Naive thymus-derived CD4-positive, alpha-beta T cell (primary cell): ENCODE data around the gene KL. TPM values are rescaled to one million over a fixed set of nuclear protein-coding genes. Genes with fewer than 3 reads are reported as not detected.

ENCODE experiments used
- ATAC-seq: fragments of 150-1000 bp; cut with Tn5 transposase; 2 replicates; pipeline ENCODE4 v1.10.0; 2021; ENCODE audit warnings: mild to moderate bottlenecking, moderate library complexity
- CTCF ChIA-PET: fragments of 350-600 bp; sonication (Branson Sonifier 250); formaldehyde crosslinking; loops from one replicate; lab custom pipeline; 2021; ENCODE audit warnings: antibody characterized with exemption; lab: Charles Lee
- POLR2A ChIA-PET: fragments of 350-600 bp; sonication (Branson Sonifier 250); formaldehyde crosslinking; loops from one replicate; lab custom pipeline; 2021; ENCODE audit warnings: antibody characterized with exemption, inconsistent platforms; lab: Charles Lee
- DNase-seq, 9 donors: peaks; one replicate each; pipeline versions ENCODE4 v3.0.0 to v3.0.0-alpha.2; 2020 to 2022; ENCODE audit warnings: mixed read lengths in 1 of 9
- H3K27ac ChIP-seq: one replicate; pipeline ENCODE4 v1.7.0; 2013; ENCODE audit warnings: mild to moderate bottlenecking, low read depth, low read length, moderate library complexity
- H3K27me3 ChIP-seq, 2 donors: one replicate each; pipeline ENCODE4 v1.7.0; 2013; ENCODE audit warnings: low read length in 2 of 2, mild to moderate bottlenecking in 2 of 2, moderate library complexity in 2 of 2; ENCODE audit not compliant: control insufficient read depth in 2 of 2, insufficient read depth in 2 of 2
- H3K36me3 ChIP-seq, 3 experiments: 1 replicate in 2 of 3; 2 replicates in 1 of 3; pipeline ENCODE4 v1.7.0; 2013; ENCODE audit warnings: low read length in 3 of 3, mild to moderate bottlenecking in 3 of 3, moderate library complexity in 1 of 3; ENCODE audit not compliant: insufficient read depth in 3 of 3, control insufficient read depth in 2 of 3
- H3K4me1 ChIP-seq, 2 donors: one replicate each; pipeline ENCODE4 v1.7.0; 2013; ENCODE audit warnings: low read length in 2 of 2, mild to moderate bottlenecking in 2 of 2, moderate library complexity in 1 of 2; ENCODE audit not compliant: control insufficient read depth in 2 of 2, insufficient read depth in 2 of 2
- H3K4me3 ChIP-seq: 2 replicates; pipeline ENCODE4 v1.7.0; 2013; ENCODE audit warnings: mild to moderate bottlenecking, low read length
- H3K9me3 ChIP-seq, 3 experiments: 1 replicate in 2 of 3; 2 replicates in 1 of 3; pipeline ENCODE4 v1.7.0; 2013; ENCODE audit warnings: low read length in 3 of 3; ENCODE audit not compliant: control insufficient read depth in 2 of 3
- H3K27ac Mint-ChIP-seq, 9 donors: one replicate each; pipeline ENCODE4 v1.8.0; 2020 to 2022; ENCODE audit warnings: mixed read lengths in 9 of 9, mild to moderate bottlenecking in 8 of 9, moderate library complexity in 5 of 9, inconsistent platforms in 2 of 9
- H3K27me3 Mint-ChIP-seq, 5 donors: one replicate each; pipeline ENCODE4 v1.8.0; 2021 to 2022; ENCODE audit warnings: mixed read lengths in 5 of 5, mild to moderate bottlenecking in 1 of 5
- H3K36me3 Mint-ChIP-seq, 5 donors: one replicate each; pipeline ENCODE4 v1.8.0; 2020 to 2022; ENCODE audit warnings: mixed read lengths in 5 of 5, mild to moderate bottlenecking in 3 of 5, inconsistent platforms in 1 of 5
- H3K4me1 Mint-ChIP-seq, 7 donors: one replicate each; pipeline ENCODE4 v1.8.0; 2020 to 2022; ENCODE audit warnings: mixed read lengths in 7 of 7, mild to moderate bottlenecking in 3 of 7, inconsistent platforms in 1 of 7
- H3K4me3 Mint-ChIP-seq, 10 donors: one replicate each; pipeline ENCODE4 v1.8.0; 2020 to 2022; ENCODE audit warnings: mild to moderate bottlenecking in 10 of 10, mixed read lengths in 10 of 10, moderate library complexity in 6 of 10, inconsistent platforms in 2 of 10
- H3K9me3 Mint-ChIP-seq, 11 donors: one replicate each; pipeline ENCODE4 v1.8.0; 2020 to 2022; ENCODE audit warnings: mixed read lengths in 11 of 11, mild to moderate bottlenecking in 4 of 11, inconsistent platforms in 1 of 11, moderate library complexity in 1 of 11
- intact Hi-C, 2 donors: fragments of 100-400 bp; cut with micrococcal nuclease; formaldehyde crosslinking; loops; one replicate each; pipeline ENCODE4 v1.15.1; 2023
- polyA plus RNA-seq, 2 donors: library from polyadenylated mRNA; unstranded; fragments of 300-500 nt; fragmentation: Illumina TruSeq; gene quantifications; one replicate each; pipeline ENCODE4 v1.2.3, GENCODE V29; 2021
- total RNA-seq, 6 experiments: library from RNA in 5 of 6; stranded (reverse) in 5 of 6; gene quantifications; 1 replicate in 5 of 6; 2 replicates in 1 of 6; pipeline ENCODE4 v1.2.3 and lab custom pipeline; 2021 to 2026

KL gene
- total and polyA plus RNA-seq, 7 experiments from 2014 or later, result 0.15 to 0.36 (median 0.22) TPM; not detected in 2

DNA sequence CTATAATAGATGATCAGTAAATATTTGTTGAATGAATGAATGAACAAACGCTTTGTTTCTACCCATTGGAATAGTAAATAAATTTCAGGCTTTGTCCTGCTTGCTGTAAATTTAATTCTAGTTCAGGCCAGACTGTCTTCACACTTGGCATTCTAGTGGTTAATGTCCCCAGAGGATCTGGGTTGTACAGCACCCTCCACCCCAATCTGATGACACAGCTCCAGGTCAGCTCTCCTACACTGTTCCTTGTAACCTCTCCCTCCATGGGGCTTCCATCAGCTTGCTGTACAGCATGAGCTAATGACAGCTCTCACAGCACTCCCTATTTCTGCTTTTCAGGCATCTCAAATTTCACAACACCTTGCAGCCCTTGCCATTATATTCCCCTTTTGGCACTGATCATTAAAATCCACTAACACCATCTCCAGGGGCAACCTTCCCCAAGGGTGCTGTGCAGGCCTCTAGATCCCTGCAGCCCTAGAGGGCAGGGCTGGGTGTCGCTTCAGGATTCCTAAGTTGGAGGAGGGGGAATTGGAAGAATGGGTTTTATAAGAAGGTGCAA is 12.7 kb upstream of the KL start:
- Mint-ChIP-seq H3K9me3 (peaks cover 7 to 18% (median 13%) of the 10 kb centered on the region in 11 donors), H3K27me3 (peaks cover 8 to 20% (median 11%) of the 10 kb centered on the region in 5 donors), H3K36me3 (peaks cover 0 to 8% (median 5%) of the 10 kb centered on the region in 5 donors), H3K4me1 (peaks cover 0 to 8% (median 0%) of the 10 kb centered on the region in 7 donors), H3K4me3 (no peak overlapping the region), H3K27ac (no peak overlapping the region)
- Histone ChIP-seq H3K4me3 (no peak overlapping the region), H3K4me1 (no peaks in the 10 kb centered on the region), H3K9me3 (peaks cover 0 to 8% (median 7%) of the 10 kb centered on the region in 3 experiments), H3K27ac (no peak overlapping the region), H3K27me3 (no peaks in the 10 kb centered on the region), H3K36me3 (no peaks in the 10 kb centered on the region)
- intact Hi-C loops, result no loop called here
- ATAC-seq, result no peak
- CTCF ChIA-PET, result no interaction called here
- no peak for DNase-seq
- POLR2A ChIA-PET, result no interaction called here

DNA sequence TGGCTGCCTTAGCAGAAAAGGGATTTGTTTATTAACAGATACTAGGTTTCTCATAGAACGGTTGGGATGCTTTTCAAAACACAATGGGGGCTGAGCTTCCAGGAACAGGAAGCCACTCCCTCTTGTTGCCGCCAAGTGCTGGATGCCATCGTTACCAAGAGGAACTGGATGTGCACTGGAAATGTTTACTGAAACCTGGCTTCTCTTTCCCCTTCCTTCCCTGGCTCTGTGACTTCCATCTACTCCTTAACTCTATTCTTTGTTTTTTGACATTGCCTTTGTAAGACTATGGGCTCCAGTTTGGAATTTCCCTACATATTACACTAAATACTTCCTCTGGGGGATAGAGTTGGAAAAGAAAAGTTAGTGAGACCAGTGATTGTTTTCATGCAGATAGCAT is 11.7 kb upstream of the KL start:
- peaks cover 0 to 8% (median 0%) of the 10 kb centered on the region in 7 donors for H3K4me1 Mint-ChIP-seq
- Histone ChIP-seq H3K4me3 (no peak overlapping the region), H3K27ac (no peak overlapping the region), H3K4me1 (no peaks in the 10 kb centered on the region), H3K36me3 (no peaks in the 10 kb centered on the region), H3K27me3 (no peaks in the 10 kb centered on the region), H3K9me3 (peaks cover 0 to 12% (median 7%) of the 10 kb centered on the region in 3 experiments)
- peaks cover 9 to 27% (median 21%) of the 10 kb centered on the region in 11 donors for H3K9me3 Mint-ChIP-seq
- intact Hi-C loops, result no loop called here
- CTCF ChIA-PET, result no interaction called here
- H3K36me3 Mint-ChIP-seq, result peaks cover 3 to 15% (median 9%) of the 10 kb centered on the region in 5 donors
- H3K4me3 Mint-ChIP-seq, result no peak overlapping the region
- H3K27me3 Mint-ChIP-seq, result peaks cover 14 to 27% (median 16%) of the 10 kb centered on the region in 5 donors
- no peak for DNase-seq
- POLR2A ChIA-PET, result no interaction called here
- ATAC-seq, result no peak
- H3K27ac Mint-ChIP-seq, result no peak overlapping the region

DNA sequence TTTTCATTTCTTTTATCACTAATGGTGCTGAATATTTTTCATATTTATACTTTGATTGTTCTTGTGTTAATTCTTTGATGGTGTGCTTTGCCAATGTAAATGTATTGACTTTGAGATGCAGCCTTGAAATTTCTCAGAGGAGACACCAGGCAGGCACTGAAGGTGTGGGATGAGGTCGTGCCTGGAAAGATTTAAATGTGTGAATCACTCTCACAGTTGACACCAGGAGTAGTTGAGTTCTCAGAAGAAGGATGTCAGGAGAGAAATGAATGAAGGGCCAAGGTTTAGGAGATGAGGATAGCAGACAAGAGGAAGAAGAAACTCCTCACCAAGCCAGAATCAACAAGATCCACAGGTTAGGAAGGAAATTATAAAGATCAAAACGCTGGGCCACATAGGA is 10.1 kb upstream of the KL start:
- no peak overlapping the region for H3K27ac Mint-ChIP-seq
- Histone ChIP-seq H3K4me3 (no peak overlapping the region), H3K36me3 (no peaks in the 10 kb centered on the region), H3K4me1 (no peaks in the 10 kb centered on the region), H3K9me3 (peaks cover 0 to 12% (median 7%) of the 10 kb centered on the region in 3 experiments), H3K27ac (no peak overlapping the region), H3K27me3 (no peaks in the 10 kb centered on the region)
- POLR2A ChIA-PET, result no interaction called here
- ATAC-seq (no peak), DNase-seq (no peak)
- H3K9me3 Mint-ChIP-seq, result peaks cover 9 to 36% (median 21%) of the 10 kb centered on the region in 11 donors
- peaks cover 3 to 20% (median 9%) of the 10 kb centered on the region in 5 donors for H3K36me3 Mint-ChIP-seq
- H3K4me1 Mint-ChIP-seq, result peaks cover 0 to 8% (median 0%) of the 10 kb centered on the region in 7 donors
- no peak overlapping the region for H3K4me3 Mint-ChIP-seq
- intact Hi-C loops, result no loop called here
- CTCF ChIA-PET, result no interaction called here
- peaks cover 21 to 34% (median 27%) of the 10 kb centered on the region in 5 donors for H3K27me3 Mint-ChIP-seq

DNA sequence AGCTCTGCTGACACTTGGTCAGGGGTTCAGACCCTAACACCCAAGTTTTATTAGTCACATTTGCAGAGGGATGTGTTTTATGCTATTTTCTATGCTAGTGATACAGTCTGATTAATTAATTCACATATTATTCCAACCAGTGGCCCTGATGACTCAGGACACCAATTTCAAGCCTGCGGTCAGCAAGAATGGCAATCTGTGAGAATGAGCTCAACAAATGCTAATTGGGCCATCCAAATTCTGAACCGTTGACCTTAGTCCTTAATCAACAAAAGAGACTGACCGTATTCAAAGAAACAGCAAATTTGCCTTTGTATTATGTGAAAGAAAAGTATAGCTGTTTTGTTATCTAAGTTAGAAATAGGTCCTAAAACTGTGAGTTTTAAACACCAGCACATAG is 9.6 kb upstream of the KL start:
- peaks cover 0 to 12% (median 7%) of the 10 kb centered on the region in 3 experiments for H3K9me3 ChIP-seq
- H3K27ac Mint-ChIP-seq, result no peak overlapping the region
- H3K4me1 ChIP-seq, result no peaks in the 10 kb centered on the region
- ChIA-PET CTCF (no interaction called here), POLR2A (no interaction called here)
- no peak overlapping the region for H3K4me3 ChIP-seq
- intact Hi-C loops, result no loop called here
- ATAC-seq (no peak), DNase-seq (no peak)
- H3K36me3 ChIP-seq, result no peaks in the 10 kb centered on the region
- H3K27me3 Mint-ChIP-seq, result peaks cover 25 to 38% (median 31%) of the 10 kb centered on the region in 5 donors
- H3K4me3 Mint-ChIP-seq, result no peak overlapping the region
- H3K4me1 Mint-ChIP-seq, result peaks cover 0 to 8% (median 0%) of the 10 kb centered on the region in 7 donors
- peaks cover 3 to 20% (median 9%) of the 10 kb centered on the region in 5 donors for H3K36me3 Mint-ChIP-seq
- H3K9me3 Mint-ChIP-seq, result peaks cover 9 to 36% (median 21%) of the 10 kb centered on the region in 11 donors
- no peaks in the 10 kb centered on the region for H3K27me3 ChIP-seq
- no peak overlapping the region for H3K27ac ChIP-seq

DNA sequence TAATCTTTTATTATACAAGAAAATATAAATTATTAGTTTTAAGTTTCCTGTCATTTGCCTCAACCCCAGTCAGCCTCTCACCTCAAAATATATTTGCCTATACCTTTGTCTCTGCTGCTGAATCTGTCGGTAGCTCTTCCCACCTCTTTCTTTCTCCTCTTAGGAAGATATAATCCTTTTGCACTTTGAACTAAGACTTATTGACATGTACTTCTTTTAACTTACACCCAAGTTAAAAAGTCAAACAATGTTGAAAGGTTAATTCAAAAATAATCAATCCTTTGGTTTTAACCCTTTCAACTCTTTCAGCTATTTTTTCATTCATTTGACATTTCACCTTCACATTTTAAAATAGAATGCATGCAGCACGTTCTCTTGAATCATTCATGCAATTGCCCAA is 9.0 kb upstream of the KL start:
- Histone ChIP-seq H3K4me1 (no peaks in the 10 kb centered on the region), H3K9me3 (peaks cover 0 to 12% (median 7%) of the 10 kb centered on the region in 3 experiments), H3K27ac (no peak overlapping the region), H3K27me3 (no peaks in the 10 kb centered on the region), H3K36me3 (no peaks in the 10 kb centered on the region), H3K4me3 (no peak overlapping the region)
- POLR2A ChIA-PET, result no interaction called here
- H3K27ac Mint-ChIP-seq, result no peak overlapping the region
- no peak for DNase-seq
- no peak overlapping the region for H3K4me3 Mint-ChIP-seq
- intact Hi-C loops, result no loop called here
- ATAC-seq, result no peak
- peaks cover 3 to 20% (median 9%) of the 10 kb centered on the region in 5 donors for H3K36me3 Mint-ChIP-seq
- H3K9me3 Mint-ChIP-seq, result peaks cover 9 to 36% (median 21%) of the 10 kb centered on the region in 11 donors
- peaks cover 26 to 43% (median 36%) of the 10 kb centered on the region in 5 donors for H3K27me3 Mint-ChIP-seq
- CTCF ChIA-PET, result interaction anchor here (0.6 kb wide), 1 partner anchor 271 kb away, joined by 3 read pairs; no protein-coding TSS in a partner anchor
- H3K4me1 Mint-ChIP-seq, result peaks cover 0 to 8% (median 0%) of the 10 kb centered on the region in 7 donors

DNA sequence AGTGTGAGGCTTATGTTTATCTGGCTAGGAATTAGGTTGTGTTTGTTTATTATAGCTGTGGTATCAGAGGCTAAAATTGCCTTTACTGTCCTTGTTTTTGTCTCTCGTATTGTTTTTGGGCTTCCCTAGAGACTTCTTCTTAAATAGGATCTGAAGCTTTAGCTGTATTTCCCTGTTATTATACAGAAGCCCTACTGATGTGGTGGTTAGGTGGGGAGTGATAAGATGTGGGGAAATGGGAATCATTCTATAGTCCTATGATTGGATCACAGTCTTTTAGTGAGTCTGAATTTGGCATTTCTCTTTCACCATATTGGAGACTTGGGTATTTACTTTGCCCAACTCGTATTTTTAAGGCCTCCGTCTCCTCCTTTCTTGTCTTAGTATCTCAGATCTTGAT is 8.3 kb upstream of the KL start:
- ATAC-seq, result no peak
- ChIA-PET CTCF (interaction anchor here (0.6 kb wide), 1 partner anchor 272 kb away, joined by 3 read pairs; no protein-coding TSS in a partner anchor), POLR2A (no interaction called here)
- Histone ChIP-seq H3K4me3 (no peak overlapping the region), H3K36me3 (no peaks in the 10 kb centered on the region), H3K27ac (no peak overlapping the region), H3K9me3 (peaks cover 0 to 12% (median 7%) of the 10 kb centered on the region in 3 experiments), H3K4me1 (no peaks in the 10 kb centered on the region), H3K27me3 (no peaks in the 10 kb centered on the region)
- Mint-ChIP-seq H3K27ac (no peak overlapping the region), H3K9me3 (peaks cover 9 to 36% (median 21%) of the 10 kb centered on the region in 11 donors), H3K36me3 (peaks cover 3 to 20% (median 9%) of the 10 kb centered on the region in 5 donors), H3K27me3 (peaks cover 31 to 50% (median 38%) of the 10 kb centered on the region in 5 donors), H3K4me1 (peaks cover 0 to 8% (median 0%) of the 10 kb centered on the region in 7 donors), H3K4me3 (no peak overlapping the region)
- no peak for DNase-seq
- intact Hi-C loops, result no loop called here
